H1 (cell line): Measurements from ENCODE around the gene FBXL15.

Experiments used
- KDM5A ChIP-seq: fragments of 200-600 bp; IDR thresholded peaks from 2 replicates; pipeline ENCODE4 v1.7.1; 2012; ENCODE audit warnings: mild to moderate bottlenecking, low read length, inconsistent platforms, mixed read lengths
- RAD21 ChIP-seq, 2 experiments: IDR thresholded peaks in 1 of 2; conservative IDR thresholded peaks in 1 of 2; 2 replicates each; pipeline ENCODE4 v1.6.1; 2011; ENCODE audit warnings: low read depth in 2 of 2, low read length in 2 of 2, improper control_type of control experiment in 1 of 2, inconsistent platforms in 1 of 2, mild to moderate bottlenecking in 1 of 2, moderate library complexity in 1 of 2
- RBBP5 ChIP-seq: IDR thresholded peaks from 2 replicates; pipeline ENCODE4 v1.7.1; 2012; ENCODE audit warnings: low read depth, mild to moderate bottlenecking, inconsistent platforms, low read length, moderate library complexity, borderline replicate concordance
- TAF1 ChIP-seq: IDR thresholded peaks from 2 replicates; pipeline ENCODE4 v1.6.1; 2011; ENCODE audit warnings: mild to moderate bottlenecking, low read depth, low read length
- TF ChIP-seq, protein P1 (sequence below), 3 experiments: IDR thresholded peaks; 1 replicate in 2 of 3; 2 replicates in 1 of 3; pipeline versions ENCODE4 v1.5.1 to v1.6.1; 2011; ENCODE audit warnings: low read length in 3 of 3, mild to moderate bottlenecking in 3 of 3, inconsistent platforms in 2 of 3, low read depth in 1 of 3, moderate library complexity in 1 of 3; ENCODE audit not compliant: insufficient read depth in 1 of 3; ENCODE audit errors: control extremely low read depth in 1 of 3

DNA sequence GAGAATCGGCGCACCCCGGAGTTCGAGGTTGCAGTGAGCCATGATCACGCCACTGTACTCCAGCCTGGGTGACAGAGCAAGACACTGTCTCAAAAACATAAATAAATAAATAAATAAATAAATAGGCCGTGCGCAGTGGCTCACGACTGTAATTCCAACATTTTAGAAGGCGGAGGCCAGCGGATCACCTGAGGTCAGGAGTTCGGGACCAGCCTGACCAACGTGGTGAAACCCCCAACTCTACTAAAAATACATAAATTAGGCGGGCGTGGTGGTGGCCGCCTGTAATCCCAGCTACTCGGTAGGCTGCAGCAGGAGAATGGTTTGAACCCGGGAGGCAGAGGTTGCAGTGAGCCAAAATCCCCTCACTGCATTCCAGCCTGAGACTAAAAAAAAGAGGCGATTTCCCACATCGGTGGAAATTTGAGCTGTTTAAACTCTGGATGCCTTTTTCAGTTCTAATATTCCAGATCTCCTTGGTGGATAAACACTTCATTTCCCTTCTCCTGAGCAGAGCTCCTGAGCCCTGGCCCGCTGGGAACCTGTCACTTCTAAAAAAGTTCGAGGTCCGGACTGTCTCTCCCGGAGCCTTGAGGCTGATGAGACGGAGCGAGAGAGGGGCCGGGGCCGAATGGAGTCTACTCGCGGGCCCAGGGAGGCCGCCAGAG is 27.1 kb upstream of the FBXL15 start:
- no peak for TF ChIP-seq RBBP5
- TF ChIP-seq TAF1, result no peak
- TF ChIP-seq, protein P1, sequence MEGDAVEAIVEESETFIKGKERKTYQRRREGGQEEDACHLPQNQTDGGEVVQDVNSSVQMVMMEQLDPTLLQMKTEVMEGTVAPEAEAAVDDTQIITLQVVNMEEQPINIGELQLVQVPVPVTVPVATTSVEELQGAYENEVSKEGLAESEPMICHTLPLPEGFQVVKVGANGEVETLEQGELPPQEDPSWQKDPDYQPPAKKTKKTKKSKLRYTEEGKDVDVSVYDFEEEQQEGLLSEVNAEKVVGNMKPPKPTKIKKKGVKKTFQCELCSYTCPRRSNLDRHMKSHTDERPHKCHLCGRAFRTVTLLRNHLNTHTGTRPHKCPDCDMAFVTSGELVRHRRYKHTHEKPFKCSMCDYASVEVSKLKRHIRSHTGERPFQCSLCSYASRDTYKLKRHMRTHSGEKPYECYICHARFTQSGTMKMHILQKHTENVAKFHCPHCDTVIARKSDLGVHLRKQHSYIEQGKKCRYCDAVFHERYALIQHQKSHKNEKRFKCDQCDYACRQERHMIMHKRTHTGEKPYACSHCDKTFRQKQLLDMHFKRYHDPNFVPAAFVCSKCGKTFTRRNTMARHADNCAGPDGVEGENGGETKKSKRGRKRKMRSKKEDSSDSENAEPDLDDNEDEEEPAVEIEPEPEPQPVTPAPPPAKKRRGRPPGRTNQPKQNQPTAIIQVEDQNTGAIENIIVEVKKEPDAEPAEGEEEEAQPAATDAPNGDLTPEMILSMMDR (IDR thresholded peaks at IDR 0.05; ENCODE audit: control extremely low read depth in 1 of 3, insufficient read depth in 1 of 3, low read depth in 1 of 3, low read length in 3 of 3), result peak in 1 of 3 experiments; percentile 70; a peak in 1 of 4 replicates
- TF ChIP-seq RAD21 (IDR thresholded peaks at IDR 0.05 in 1 of 2, conservative IDR thresholded peaks at IDR 0.05 in 1 of 2; ENCODE audit: low read depth in 2 of 2, low read length in 2 of 2), result no peak
- no peak for TF ChIP-seq KDM5A
